ENCODE results near the gene PDE6B.

Gene PDE6B

GRCh38 chr4:657338-657833 is 32.0 kb downstream of the PDE6B start:
- H3K27ac ChIP-seq: no peak overlapping the region
- no peak for TF ChIP-seq ZFX (IDR thresholded peaks at IDR 0.05; ENCODE audit: borderline replicate concordance)
- TF ChIP-seq CTCF (IDR thresholded peaks at IDR 0.05): no peak

GRCh38 chr4:657834-658667 is 32.7 kb downstream of the PDE6B start:
- no peak for TF ChIP-seq ZFX (IDR thresholded peaks at IDR 0.05; ENCODE audit: borderline replicate concordance)
- TF ChIP-seq CTCF (IDR thresholded peaks at IDR 0.05): no peak
- H3K27ac ChIP-seq: no peak overlapping the region

- TF ChIP-seq ZFX (IDR thresholded peaks at IDR 0.05; ENCODE audit: borderline replicate concordance) (no peak), CTCF (IDR thresholded peaks at IDR 0.05) (no peak)
- H3K27ac ChIP-seq: no peak overlapping the region
Measured at GRCh38 chr4:658681-659667, 33.6 kb downstream of the PDE6B start.

- no peak for TF ChIP-seq CTCF (IDR thresholded peaks at IDR 0.05)
- TF ChIP-seq ZFX (IDR thresholded peaks at IDR 0.05; ENCODE audit: borderline replicate concordance): no peak
- H3K27ac ChIP-seq: no peak overlapping the region
Measured at GRCh38 chr4:659851-660250, 34.5 kb downstream of the PDE6B start.

GRCh38 chr4:660401-660800 is 35.0 kb downstream of the PDE6B start:
- no peak overlapping the region for H3K27ac ChIP-seq
- TF ChIP-seq ZFX (IDR thresholded peaks at IDR 0.05; ENCODE audit: borderline replicate concordance) (no peak), CTCF (IDR thresholded peaks at IDR 0.05) (no peak)

GRCh38 chr4:661231-661630 is 35.9 kb downstream of the PDE6B start:
- TF ChIP-seq ZFX (IDR thresholded peaks at IDR 0.05; ENCODE audit: borderline replicate concordance): no peak
- TF ChIP-seq CTCF (IDR thresholded peaks at IDR 0.05): no peak
- no peak overlapping the region for H3K27ac ChIP-seq
